IMR-90 (cell line): ENCODE results near the gene FRMD1. TPM values are rescaled to one million over a fixed set of nuclear protein-coding genes. Genes with fewer than 3 reads are reported as not detected.

Experiments used
- ATAC-seq: fragments of 200-7000 bp; cut with Tn5 transposase; 2 replicates; pipeline ENCODE4 v1.9.1; 2020; ENCODE audit warnings: low read depth, mild to moderate bottlenecking, moderate library complexity
- BruUV-seq: library from RNA; stranded (reverse); fragments of 400-500 nt; replicated peaks from 2 replicates; lab custom pipeline; 2021; lab: Mats Ljungman, UMichigan
- CTCF ChIA-PET: fragments of 300-600 bp; formaldehyde crosslinking; extraction: SDS; loops from one replicate; lab custom pipeline; 2021; ENCODE audit warnings: antibody characterized with exemption; lab: Yijun Ruan, JAX
- POLR2A ChIA-PET: fragments of 300-600 bp; sonication (Branson Sonifier 250); formaldehyde crosslinking; loops from one replicate; lab custom pipeline; 2022; ENCODE audit warnings: antibody characterized with exemption; ENCODE audit not compliant: unreplicated experiment; lab: Charles Lee
- DNase-seq: peaks from one replicate; pipeline ENCODE4 v3.0.0; 2013
- H2AFZ ChIP-seq: replicated peaks from 2 replicates; pipeline ENCODE3; 2013; ENCODE audit warnings: low read length, mild to moderate bottlenecking; ENCODE audit not compliant: poor library complexity
- H2AK5ac ChIP-seq: 2 replicates; pipeline ENCODE4 v1.6.1; 2013; ENCODE audit warnings: low read depth, low read length, inconsistent platforms
- H2AK9ac ChIP-seq: replicated peaks from 2 replicates; pipeline ENCODE3; 2013; ENCODE audit warnings: mild to moderate bottlenecking, low read depth, low read length, moderate library complexity; ENCODE audit not compliant: poor library complexity
- H2BK120ac ChIP-seq: 2 replicates; pipeline ENCODE4 v1.6.1; 2013; ENCODE audit warnings: low read depth, low read length, inconsistent platforms
- H2BK15ac ChIP-seq: 3 replicates; pipeline ENCODE4 v1.6.1; 2013; ENCODE audit warnings: low read depth, low read length, inconsistent platforms
- H2BK20ac ChIP-seq: 2 replicates; pipeline ENCODE4 v1.6.1; 2013; ENCODE audit warnings: low read depth, mild to moderate bottlenecking, inconsistent platforms, low read length, moderate library complexity
- H2BK5ac ChIP-seq: 2 replicates; pipeline ENCODE4 v1.6.1; 2013; ENCODE audit warnings: mild to moderate bottlenecking, low read depth, low read length, inconsistent platforms; ENCODE audit not compliant: poor library complexity, severe bottlenecking
- H3K14ac ChIP-seq: replicated peaks from 2 replicates; pipeline ENCODE4 v1.6.1; 2013; ENCODE audit warnings: low read depth, low read length, inconsistent platforms
- H3K18ac ChIP-seq: 2 replicates; pipeline ENCODE4 v1.6.1; 2013; ENCODE audit warnings: low read depth, low read length, control low read depth
- H3K23ac ChIP-seq: 2 replicates; pipeline ENCODE4 v1.6.1; 2013; ENCODE audit warnings: low read depth, low read length, inconsistent platforms
- H3K27ac ChIP-seq: 2 replicates; pipeline ENCODE4 v1.5.1; 2013; ENCODE audit warnings: mild to moderate bottlenecking, control low read depth, low read length; ENCODE audit not compliant: insufficient read depth
- H3K27me3 ChIP-seq: 2 replicates; pipeline ENCODE4 v1.6.1; 2013; ENCODE audit warnings: low read length; ENCODE audit not compliant: control insufficient read depth, insufficient read depth
- H3K36me3 ChIP-seq: 2 replicates; pipeline ENCODE4 v1.6.1; 2013; ENCODE audit warnings: low read length, mixed read lengths; ENCODE audit not compliant: control insufficient read depth, insufficient read depth
- H3K4ac ChIP-seq: 2 replicates; pipeline ENCODE4 v1.6.1; 2013; ENCODE audit warnings: low read depth, low read length, inconsistent platforms
- H3K4me1 ChIP-seq: 2 replicates; pipeline ENCODE4 v1.6.1; 2013; ENCODE audit warnings: low read length, mixed read lengths; ENCODE audit not compliant: control insufficient read depth, insufficient read depth
- H3K4me2 ChIP-seq: 2 replicates; pipeline ENCODE4 v1.6.1; 2013; ENCODE audit warnings: low read depth, mild to moderate bottlenecking, control low read depth, low read length, moderate library complexity
- H3K4me3 ChIP-seq: 2 replicates; pipeline ENCODE4 v1.5.1; 2013; ENCODE audit warnings: low read depth, mild to moderate bottlenecking, control low read depth, low read length, moderate library complexity; ENCODE audit not compliant: insufficient read depth
- H3K56ac ChIP-seq: 2 replicates; pipeline ENCODE4 v1.6.1; 2013; ENCODE audit warnings: low read length, inconsistent platforms; ENCODE audit not compliant: insufficient read depth; ENCODE audit errors: extremely low read depth
- H3K79me1 ChIP-seq, 2 experiments: 2 replicates each; pipeline ENCODE4 v1.6.1; 2013; ENCODE audit warnings: low read length in 2 of 2, inconsistent platforms in 1 of 2, low read depth in 1 of 2
- H3K9ac ChIP-seq: 2 replicates; pipeline ENCODE4 v1.6.1; 2013; ENCODE audit warnings: low read depth, low read length, control low read depth
- H3K9me1 ChIP-seq: 2 replicates; pipeline ENCODE4 v1.6.1; 2013; ENCODE audit warnings: low read length, inconsistent platforms; ENCODE audit not compliant: insufficient read depth
- H3K9me3 ChIP-seq: 2 replicates; pipeline ENCODE4 v1.6.1; 2013; ENCODE audit warnings: low read length; ENCODE audit not compliant: control insufficient read depth, insufficient read depth
- H4K20me1 ChIP-seq: 2 replicates; pipeline ENCODE4 v1.6.1; 2013; ENCODE audit warnings: low read length, inconsistent platforms; ENCODE audit not compliant: insufficient read depth
- H4K5ac ChIP-seq: 2 replicates; pipeline ENCODE4 v1.6.1; 2013; ENCODE audit warnings: mild to moderate bottlenecking, low read depth, low read length, control low read depth
- H4K8ac ChIP-seq, 2 experiments: 2 replicates each; pipeline ENCODE4 v1.6.1; 2013; ENCODE audit warnings: low read depth in 2 of 2, low read length in 2 of 2, control low read depth in 1 of 2, inconsistent platforms in 1 of 2
- H4K91ac ChIP-seq: 2 replicates; pipeline ENCODE4 v1.6.1; 2013; ENCODE audit warnings: low read depth, low read length, inconsistent platforms; ENCODE audit not compliant: insufficient read depth
- CEBPB ChIP-seq: IDR thresholded peaks from 2 replicates; pipeline ENCODE4 v1.6.1; 2012; ENCODE audit warnings: low read depth, low read length, improper control_type of control experiment
- CHD1 ChIP-seq: IDR thresholded peaks from 2 replicates; pipeline ENCODE4 v1.6.1; 2012; ENCODE audit warnings: low read depth, low read length, improper control_type of control experiment
- FOS ChIP-seq: fragments of 150-350 bp; IDR thresholded peaks from 2 replicates; pipeline ENCODE4 v1.6.1; 2016; ENCODE audit warnings: low read depth, low read length
- RCOR1 ChIP-seq: IDR thresholded peaks from 2 replicates; pipeline ENCODE4 v1.6.1; 2012; ENCODE audit warnings: mild to moderate bottlenecking, low read length, improper control_type of control experiment; ENCODE audit not compliant: insufficient replicate concordance
- SMC3 ChIP-seq: fragments of 150-350 bp; IDR thresholded peaks from 2 replicates; pipeline ENCODE4 v1.6.1; 2016; ENCODE audit warnings: low read depth, mild to moderate bottlenecking, antibody characterized with exemption, low read length, moderate library complexity
- WGBS, 2 experiments: methylation state at CpG; one replicate each; pipeline versions ENCODE4 v1.1.5 to v1.1.7; 2013; ENCODE audit warnings: missing lambda C conversion rate in 2 of 2; ENCODE audit not compliant: insufficient read length in 1 of 2; ENCODE audit errors: extremely low coverage in 2 of 2; 5-methylcytosine and 5-hydroxymethylcytosine counted together
- dilution Hi-C: fragments of 300-500 bp; cut with HindIII; formaldehyde crosslinking; loops from one replicate; pipeline ENCODE4 v1.14.3; 2018; ENCODE audit warnings: low sequenced_read_pairs; ENCODE audit not compliant: unreplicated experiment
- in situ Hi-C: fragments of 300-500 bp; cut with MboI; formaldehyde crosslinking; loops from 3 replicates; pipeline ENCODE4 v1.14.3; 2019; ENCODE audit warnings: low sequenced_read_pairs, inconsistent platforms, mixed read lengths
- intact Hi-C: fragments of 100-400 bp; cut with micrococcal nuclease; formaldehyde crosslinking; loops from 2 replicates; pipeline ENCODE4 v1.10.0; 2022
- polyA plus RNA-seq, 3 experiments: library from polyadenylated mRNA; depleted of rRNA; stranded (reverse); fragments of >200 nt; gene quantifications; 2 replicates each; pipeline ENCODE4 v1.2.3, GENCODE V29; 2012; ENCODE audit warnings: low replicate concordance in 1 of 3
- total RNA-seq: library from RNA; depleted of rRNA; stranded (reverse); fragments of >200 nt; gene quantifications from 2 replicates; pipeline ENCODE4 v1.2.3, GENCODE V29; 2012
- TF ChIP-seq, protein P1 (sequence below): conservative IDR thresholded peaks from 2 replicates; pipeline ENCODE4 v1.5.1; 2012; ENCODE audit warnings: mild to moderate bottlenecking, low read depth, low read length, improper control_type of control experiment

The FRMD1 gene
- total and polyA plus RNA-seq, 2 of the 4 experiments (the other 2 are of a cell fraction), result not detected

- intact Hi-C loops (no loop called here), dilution Hi-C loops (no loop called here), in situ Hi-C loops (no loop called here)
- no peak overlapping the region for H3K23ac ChIP-seq
- no peak overlapping the region for H3K27ac ChIP-seq
- no peak overlapping the region for H4K8ac ChIP-seq
- DNase-seq (no peak), ATAC-seq (no peak)
- H3K56ac ChIP-seq, result no peak overlapping the region
- no TSS peak for BruUV-seq
- no peaks in the 10 kb centered on the region for H3K9me1 ChIP-seq
- H4K5ac ChIP-seq, result no peak overlapping the region; the same call in 1 of the 2 replicates
- no peak overlapping the region for H2BK120ac ChIP-seq
- H2AFZ ChIP-seq, result no peak overlapping the region
- H3K9me3 ChIP-seq, result no peaks in the 10 kb centered on the region
- peaks cover 1% of the 10 kb centered on the region; the same call in 1 of the 2 replicates for H3K4me1 ChIP-seq
- H3K79me1 ChIP-seq, result no peaks in the 10 kb centered on the region
- no peak overlapping the region for H4K91ac ChIP-seq
- H3K4ac ChIP-seq, result no peak overlapping the region
- H3K9ac ChIP-seq, result no peak overlapping the region
- H3K4me2 ChIP-seq, result no peak overlapping the region
- no peak overlapping the region for H3K14ac ChIP-seq
- CTCF ChIA-PET, result no interaction called here
- H3K18ac ChIP-seq, result no peak overlapping the region
- H2BK5ac ChIP-seq, result no peak overlapping the region
- no peak overlapping the region for H2BK15ac ChIP-seq
- no peak overlapping the region for H2AK9ac ChIP-seq
- no peak overlapping the region for H2BK20ac ChIP-seq
- TF ChIP-seq CHD1 (no peak), CEBPB (no peak), FOS (no peak), RCOR1 (no peak), SMC3 (no peak)
- TF ChIP-seq, protein P1, sequence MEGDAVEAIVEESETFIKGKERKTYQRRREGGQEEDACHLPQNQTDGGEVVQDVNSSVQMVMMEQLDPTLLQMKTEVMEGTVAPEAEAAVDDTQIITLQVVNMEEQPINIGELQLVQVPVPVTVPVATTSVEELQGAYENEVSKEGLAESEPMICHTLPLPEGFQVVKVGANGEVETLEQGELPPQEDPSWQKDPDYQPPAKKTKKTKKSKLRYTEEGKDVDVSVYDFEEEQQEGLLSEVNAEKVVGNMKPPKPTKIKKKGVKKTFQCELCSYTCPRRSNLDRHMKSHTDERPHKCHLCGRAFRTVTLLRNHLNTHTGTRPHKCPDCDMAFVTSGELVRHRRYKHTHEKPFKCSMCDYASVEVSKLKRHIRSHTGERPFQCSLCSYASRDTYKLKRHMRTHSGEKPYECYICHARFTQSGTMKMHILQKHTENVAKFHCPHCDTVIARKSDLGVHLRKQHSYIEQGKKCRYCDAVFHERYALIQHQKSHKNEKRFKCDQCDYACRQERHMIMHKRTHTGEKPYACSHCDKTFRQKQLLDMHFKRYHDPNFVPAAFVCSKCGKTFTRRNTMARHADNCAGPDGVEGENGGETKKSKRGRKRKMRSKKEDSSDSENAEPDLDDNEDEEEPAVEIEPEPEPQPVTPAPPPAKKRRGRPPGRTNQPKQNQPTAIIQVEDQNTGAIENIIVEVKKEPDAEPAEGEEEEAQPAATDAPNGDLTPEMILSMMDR, result no peak
- WGBS, 2 experiments, result 74% methylated on average over 7 of the region's 9 CpGs; no CpG with 5 or more reads in 1 of the 2 experiments
- H2AK5ac ChIP-seq, result no peak overlapping the region
- peaks cover 27% of the 10 kb centered on the region for H3K27me3 ChIP-seq
- no peak overlapping the region for H3K4me3 ChIP-seq
- H3K36me3 ChIP-seq, result no peaks in the 10 kb centered on the region
- POLR2A ChIA-PET, result no interaction called here
- H4K20me1 ChIP-seq, result no peaks in the 10 kb centered on the region
Measured at GRCh38 chr6:168071620-168072019, 7.4 kb downstream of the FRMD1 start.
